H1 (cell line): ENCODE measurements around the gene MRPL33. TPM values are rescaled to one million over a fixed set of nuclear protein-coding genes. Genes with fewer than 3 reads are reported as not detected.

Source experiments
- CTCF ChIA-PET: fragments of 300-600 bp; sonication (Branson Sonifier 250); formaldehyde crosslinking; loops from one replicate; lab custom pipeline; 2021; ENCODE audit not compliant: partially characterized antibody; lab: Charles Lee
- POLR2A ChIA-PET: fragments of 300-600 bp; sonication (Branson Sonifier 250); formaldehyde crosslinking; loops from one replicate; lab custom pipeline; 2021; ENCODE audit warnings: inconsistent platforms; ENCODE audit not compliant: partially characterized antibody; lab: Charles Lee
- DNase-seq, 2 experiments: peaks; one replicate each; pipeline versions ENCODE4 v3.0.0 to v3.0.0-alpha.2; 2010 to 2022; ENCODE audit warnings: low spot score in 2 of 2, low read depth in 1 of 2, mixed read lengths in 1 of 2
- FAIRE-seq: peaks from 2 replicates; lab custom pipeline; 2011; peaks lifted over from hg19 to GRCh38; lab: Jason Lieb, UNC
- H2AFZ ChIP-seq: 2 replicates; pipeline ENCODE4 v1.8.1; 2012; ENCODE audit warnings: low read length, inconsistent platforms
- H2AK5ac ChIP-seq: 2 replicates; pipeline ENCODE4 v1.6.1; 2013; ENCODE audit warnings: low read depth, low read length
- H2BK120ac ChIP-seq: replicated peaks from 2 replicates; pipeline ENCODE3; 2013; ENCODE audit warnings: low read depth, low read length, inconsistent platforms
- H2BK12ac ChIP-seq: 2 replicates; pipeline ENCODE4 v1.6.1; 2013; ENCODE audit warnings: low read depth, low read length
- H2BK15ac ChIP-seq: 2 replicates; pipeline ENCODE4 v1.6.1; 2013; ENCODE audit warnings: low read length
- H2BK20ac ChIP-seq: 2 replicates; pipeline ENCODE4 v1.6.1; 2013; ENCODE audit warnings: low read length
- H2BK5ac ChIP-seq: 2 replicates; pipeline ENCODE4 v1.6.1; 2013; ENCODE audit warnings: low read depth, low read length
- H3K14ac ChIP-seq: 2 replicates; pipeline ENCODE4 v1.6.1; 2013; ENCODE audit warnings: inconsistent platforms; ENCODE audit not compliant: insufficient read length
- H3K18ac ChIP-seq: 2 replicates; pipeline ENCODE4 v1.6.1; 2013; ENCODE audit warnings: low read length; ENCODE audit errors: extremely low read depth
- H3K23ac ChIP-seq: 2 replicates; pipeline ENCODE4 v1.6.1; 2013; ENCODE audit warnings: inconsistent platforms; ENCODE audit not compliant: insufficient read length
- H3K23me2 ChIP-seq: 2 replicates; pipeline ENCODE4 v1.6.1; 2013; ENCODE audit warnings: low read depth, low read length
- H3K27ac ChIP-seq: 2 replicates; pipeline ENCODE4 v1.6.1; 2011; ENCODE audit warnings: low read depth, low read length, inconsistent platforms
- H3K27me3 ChIP-seq, 4 experiments: replicated peaks in 1 of 4; 1 replicate in 1 of 4; 2 replicates in 3 of 4; pipeline versions ENCODE4 v1.6.1 to v1.8.1; 2011 to 2013; ENCODE audit warnings: low read length in 3 of 4, mild to moderate bottlenecking in 3 of 4, inconsistent platforms in 2 of 4, mixed read lengths in 2 of 4, moderate library complexity in 1 of 4; ENCODE audit not compliant: control insufficient read depth in 3 of 4, insufficient read depth in 3 of 4; ENCODE audit errors: extremely low read depth in 1 of 4
- H3K36me3 ChIP-seq, 4 experiments: 2 replicates each; pipeline versions ENCODE4 v1.6.1 to v1.8.1; 2011 to 2013; ENCODE audit warnings: mild to moderate bottlenecking in 4 of 4, low read length in 3 of 4, moderate library complexity in 2 of 4, control low read depth in 1 of 4, inconsistent platforms in 1 of 4; ENCODE audit not compliant: insufficient read depth in 4 of 4, control insufficient read depth in 2 of 4
- H3K4ac ChIP-seq: replicated peaks from 2 replicates; pipeline ENCODE3; 2013; ENCODE audit warnings: low read length, low read depth, mixed read lengths, inconsistent platforms; ENCODE audit not compliant: insufficient read length
- H3K4me1 ChIP-seq, 4 experiments: replicated peaks in 1 of 4; 1 replicate in 1 of 4; 2 replicates in 3 of 4; pipeline versions ENCODE4 v1.6.1 to v1.8.1; 2011 to 2013; ENCODE audit warnings: low read length in 3 of 4, inconsistent platforms in 2 of 4, mixed read lengths in 1 of 4; ENCODE audit not compliant: insufficient read depth in 4 of 4, control insufficient read depth in 3 of 4
- H3K4me2 ChIP-seq, 2 experiments: 2 replicates each; pipeline versions ENCODE4 v1.6.1 to v1.8.1; 2011 to 2013; ENCODE audit warnings: low read depth in 2 of 2, low read length in 2 of 2, control low read depth in 1 of 2, inconsistent platforms in 1 of 2, mild to moderate bottlenecking in 1 of 2; ENCODE audit not compliant: insufficient read depth in 1 of 2
- H3K4me3 ChIP-seq, 4 experiments: fragments of 200-600, 300-600 bp in 1 of 4; sonication (generic), shearing (Covaris generic), sonication (Bioruptor Twin) in 1 of 4; 2 replicates each; pipeline versions ENCODE4 v1.5.1 to v1.8.1; 2011 to 2016; ENCODE audit warnings: low read length in 4 of 4, low read depth in 3 of 4, control low read depth in 2 of 4, inconsistent platforms in 2 of 4, mild to moderate bottlenecking in 2 of 4, mixed read lengths in 1 of 4, moderate library complexity in 1 of 4; ENCODE audit not compliant: insufficient read depth in 2 of 4; ENCODE audit errors: extremely low read depth in 1 of 4
- H3K56ac ChIP-seq: replicated peaks from 2 replicates; pipeline ENCODE3; 2013; ENCODE audit warnings: low read depth, mild to moderate bottlenecking, mixed read lengths, low read length, inconsistent platforms; ENCODE audit not compliant: insufficient read length
- H3K79me1 ChIP-seq: 2 replicates; pipeline ENCODE4 v1.6.1; 2013; ENCODE audit warnings: low read depth, low read length, control low read depth
- H3K79me2 ChIP-seq, 2 experiments: 2 replicates each; pipeline versions ENCODE4 v1.6.1 to v1.8.1; 2012 to 2013; ENCODE audit warnings: low read length in 2 of 2, mild to moderate bottlenecking in 2 of 2, inconsistent platforms in 1 of 2; ENCODE audit not compliant: insufficient read depth in 2 of 2, control insufficient read depth in 1 of 2
- H3K9ac ChIP-seq, 4 experiments: replicated peaks in 1 of 4; 1 replicate in 1 of 4; 2 replicates in 3 of 4; pipeline versions ENCODE4 v1.6.1 to v1.8.1; 2011 to 2013; ENCODE audit warnings: low read depth in 3 of 4, low read length in 3 of 4, control low read depth in 2 of 4, mild to moderate bottlenecking in 2 of 4, moderate library complexity in 2 of 4, inconsistent platforms in 1 of 4; ENCODE audit errors: extremely low read depth in 1 of 4
- H3K9me3 ChIP-seq, 2 experiments: 2 replicates each; pipeline versions ENCODE4 v1.6.1 to v1.8.1; 2012 to 2013; ENCODE audit warnings: mild to moderate bottlenecking in 2 of 2, moderate library complexity in 2 of 2, control low read depth in 1 of 2, inconsistent platforms in 1 of 2, low read depth in 1 of 2, low read length in 1 of 2, mixed read lengths in 1 of 2; ENCODE audit not compliant: insufficient read depth in 2 of 2
- H4K20me1 ChIP-seq, 2 experiments: replicated peaks in 1 of 2; 2 replicates each; pipeline versions ENCODE3 to v1.8.1; 2011 to 2013; ENCODE audit warnings: inconsistent platforms in 2 of 2, low read length in 2 of 2, mild to moderate bottlenecking in 1 of 2; ENCODE audit not compliant: insufficient read depth in 2 of 2, control insufficient read depth in 1 of 2
- H4K5ac ChIP-seq: 2 replicates; pipeline ENCODE4 v1.6.1; 2013; ENCODE audit warnings: low read length, low read depth, mixed read lengths, inconsistent platforms; ENCODE audit not compliant: insufficient read length
- H4K8ac ChIP-seq: 2 replicates; pipeline ENCODE4 v1.8.0; 2013; ENCODE audit warnings: mild to moderate bottlenecking, moderate library complexity, low read length, inconsistent platforms; ENCODE audit not compliant: insufficient read depth; ENCODE audit errors: extremely low read depth
- H4K91ac ChIP-seq: replicated peaks from 2 replicates; pipeline ENCODE3; 2013; ENCODE audit warnings: low read length, mixed read lengths, inconsistent platforms; ENCODE audit not compliant: insufficient read length
- CBX5 ChIP-seq: fragments of 300-800, 300-1000 bp; sonication (generic); IDR thresholded peaks from 2 replicates; pipeline ENCODE4 v1.7.1; 2016; ENCODE audit warnings: antibody characterized with exemption, low read length, low read depth
- WGBS, 2 experiments: shearing (Covaris generic) in 1 of 2; methylation state at CpG; one replicate each; pipeline versions ENCODE4 v1.1.6 to v1.1.7; 2013 to 2015; ENCODE audit warnings: low lambda C conversion rate in 2 of 2, mixed read lengths in 2 of 2, inconsistent platforms in 1 of 2, low coverage in 1 of 2, missing lambda C conversion rate in 1 of 2; ENCODE audit not compliant: insufficient replicate concordance in 2 of 2, insufficient coverage in 1 of 2, insufficient read length in 1 of 2; ENCODE audit errors: extremely low coverage in 1 of 2, missing lambda C conversion rate in 1 of 2; 5-methylcytosine and 5-hydroxymethylcytosine counted together
- polyA plus RNA-seq, 7 experiments: library from polyadenylated mRNA; depleted of rRNA in 3 of 7; stranded (reverse) in 5 of 7; unstranded in 2 of 7; fragments of >200 nt in 5 of 7; fragments of 200-250 nt in 2 of 7; gene quantifications; 1 replicate in 5 of 7; 2 replicates in 1 of 7; 4 replicates in 1 of 7; pipeline versions ENCODE4 v1.2.1 to v1.2.3, GENCODE V29; 2011 to 2013; ENCODE audit warnings: missing spikeins in 2 of 7, mixed read lengths in 2 of 7
- total RNA-seq: library from RNA; stranded (reverse); fragmentation: NEBNext Ultra II Directional; extraction: Animal tissue kit (Norgen Biotek cat#: 25700); gene quantifications from 2 replicates; pipeline ENCODE4 v1.2.1, GENCODE V29; 2021

Gene MRPL33
- total and polyA plus RNA-seq, 2 of the 8 experiments (the other 6 are each of a cell fraction or from before 2014, with no cell fraction given) = 24.3 to 62.9 TPM

DNA sequence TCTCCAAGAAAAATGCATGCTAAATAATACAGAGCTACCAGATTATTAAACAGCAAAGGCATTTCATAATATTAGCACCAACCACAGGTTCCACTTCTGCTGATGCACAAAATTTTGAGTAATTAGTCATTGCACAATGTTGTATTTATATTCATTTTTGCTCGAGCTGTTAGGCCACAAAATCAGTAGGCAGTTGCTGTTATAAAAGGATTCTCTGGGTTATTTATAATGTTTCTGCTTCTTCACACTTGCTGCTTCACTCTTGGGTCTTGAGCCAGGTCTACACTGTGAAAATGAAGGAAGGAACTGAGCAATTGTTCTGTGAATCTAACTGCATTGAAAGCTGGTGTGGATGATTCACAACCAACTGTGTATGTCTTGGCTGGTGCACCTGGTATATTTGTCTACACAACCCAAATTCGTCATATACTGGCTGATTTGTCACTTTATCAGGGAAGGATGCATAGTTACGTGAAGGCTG lies 38.3 kb downstream of the MRPL33 start:
- Histone ChIP-seq H3K56ac (no peak overlapping the region), H2BK20ac (no peak overlapping the region), H3K36me3 (no peaks in the 10 kb centered on the region), H3K9ac (no peak overlapping the region), H3K23me2 (no peaks in the 10 kb centered on the region), H3K79me1 (no peaks in the 10 kb centered on the region), H3K4me1 (no peaks in the 10 kb centered on the region), H4K91ac (no peak overlapping the region), H3K4ac (no peak overlapping the region), H3K14ac (no peak overlapping the region), H2BK120ac (no peak overlapping the region), H2BK15ac (no peak overlapping the region), H3K4me3 (no peak overlapping the region), H4K8ac (no peak overlapping the region), H4K5ac (no peak overlapping the region), H2BK5ac (no peak overlapping the region), H3K4me2 (no peak overlapping the region), H3K27ac (no peak overlapping the region), H3K18ac (no peak overlapping the region), H3K23ac (no peak overlapping the region), H2AK5ac (no peak overlapping the region), H3K79me2 (no peaks in the 10 kb centered on the region), H3K9me3 (no peaks in the 10 kb centered on the region), H3K27me3 (peaks cover 0 to 1% (median 0%) of the 10 kb centered on the region in 4 experiments; a peak in 1 of 7 replicates), H4K20me1 (no peaks in the 10 kb centered on the region), H2BK12ac (no peak overlapping the region), H2AFZ (no peak overlapping the region)
- ChIA-PET CTCF (interaction anchor here (1.1 to 1.5 kb wide), 5 partner anchors 10 to 603 kb away, joined by 3 to 8 read pairs (median 3); no protein-coding TSS in a partner anchor), POLR2A (interaction anchor here (0.7 to 1.4 kb wide), 3 partner anchors 35 to 581 kb away, joined by 3 read pairs; no protein-coding TSS in a partner anchor)
- FAIRE-seq (no peak), DNase-seq (no peak)
- no peak for TF ChIP-seq CBX5
- 77% methylated on average over 3 of the region's 3 CpGs; no CpG with 5 or more reads in 1 of the 2 experiments for WGBS, 2 experiments
